ENCODE data around the gene INPP5A.

INPP5A gene

GRCh38 chr10:132612571-132613504, 75.3 kb downstream of the INPP5A start:
- Histone ChIP-seq H2BK12ac (ENCODE audit: low read length) (no peak overlapping the region), H3K79me2 (ENCODE audit: control insufficient read depth, insufficient read depth, low read length, poor library complexity) (no peaks in the 10 kb centered on the region), H3K27ac (ENCODE audit: low read depth, low read length) (no peak overlapping the region), H4K12ac (ENCODE audit: low read depth, low read length) (no peak overlapping the region), H2AK5ac (ENCODE audit: low read length) (no peak overlapping the region), H3K4me2 (ENCODE audit: low read length) (no peak overlapping the region), H3K4me1 (ENCODE audit: control insufficient read depth in 1 of 2, insufficient read depth in 2 of 2, low read length in 2 of 2) (peaks cover 0 to 10% of the 10 kb centered on the region in 2 experiments), H3K4ac (ENCODE audit: low read depth, low read length) (no peak overlapping the region), H3K14ac (ENCODE audit: low read length) (no peak overlapping the region), H3K23ac (ENCODE audit: low read length) (no peak overlapping the region), H3K9me3 (ENCODE audit: insufficient read depth, low read depth, low read length) (peaks cover 8% of the 10 kb centered on the region), H2AFZ (ENCODE audit: insufficient read depth, low read length, poor library complexity) (no peak overlapping the region), H3K36me3 (ENCODE audit: control insufficient read depth in 1 of 2, insufficient read depth in 2 of 2, low read length in 2 of 2) (peaks cover 5 to 8% of the 10 kb centered on the region in 2 experiments), H4K8ac (ENCODE audit: low read depth, low read length) (no peak overlapping the region), H3K18ac (ENCODE audit: low read length) (no peak overlapping the region), H4K91ac (ENCODE audit: low read depth, low read length) (no peak overlapping the region), H2BK120ac (ENCODE audit: insufficient read depth, low read length, poor library complexity) (no peak overlapping the region), H3K9ac (ENCODE audit: low read length) (no peak overlapping the region), H3K27me3 (ENCODE audit: insufficient read depth, low read length) (no peaks in the 10 kb centered on the region), H3K79me1 (ENCODE audit: low read length) (no peaks in the 10 kb centered on the region), H2BK5ac (ENCODE audit: low read depth, low read length, poor library complexity) (no peak overlapping the region), H3K4me3 (ENCODE audit: low read depth, low read length) (no peak overlapping the region)
- no CpG with 5 or more reads among the region's 27 CpGs for WGBS (ENCODE audit: extremely low coverage, insufficient coverage, insufficient read length)
- no peak for DNase-seq

GRCh38 chr10:132613566-132614348, 76.2 kb downstream of the INPP5A start:
- Histone ChIP-seq H3K36me3 (ENCODE audit: control insufficient read depth in 1 of 2, insufficient read depth in 2 of 2, low read length in 2 of 2) (peaks cover 5 to 8% of the 10 kb centered on the region in 2 experiments), H3K79me2 (ENCODE audit: control insufficient read depth, insufficient read depth, low read length, poor library complexity) (no peaks in the 10 kb centered on the region), H3K9ac (ENCODE audit: low read length) (no peak overlapping the region), H3K4me3 (ENCODE audit: low read depth, low read length) (no peak overlapping the region), H2AFZ (ENCODE audit: insufficient read depth, low read length, poor library complexity) (no peak overlapping the region), H4K12ac (ENCODE audit: low read depth, low read length) (no peak overlapping the region), H2BK5ac (ENCODE audit: low read depth, low read length, poor library complexity) (no peak overlapping the region), H3K27ac (ENCODE audit: low read depth, low read length) (no peak overlapping the region), H2BK120ac (ENCODE audit: insufficient read depth, low read length, poor library complexity) (no peak overlapping the region), H3K4ac (ENCODE audit: low read depth, low read length) (no peak overlapping the region), H2AK5ac (ENCODE audit: low read length) (no peak overlapping the region), H3K14ac (ENCODE audit: low read length) (no peak overlapping the region), H3K9me3 (ENCODE audit: insufficient read depth, low read depth, low read length) (peaks cover 11% of the 10 kb centered on the region), H3K79me1 (ENCODE audit: low read length) (no peaks in the 10 kb centered on the region), H3K27me3 (ENCODE audit: insufficient read depth, low read length) (no peaks in the 10 kb centered on the region), H3K4me1 (ENCODE audit: control insufficient read depth in 1 of 2, insufficient read depth in 2 of 2, low read length in 2 of 2) (peaks cover 0 to 10% of the 10 kb centered on the region in 2 experiments), H2BK12ac (ENCODE audit: low read length) (no peak overlapping the region), H3K23ac (ENCODE audit: low read length) (no peak overlapping the region), H4K8ac (ENCODE audit: low read depth, low read length) (no peak overlapping the region), H3K4me2 (ENCODE audit: low read length) (no peak overlapping the region), H3K18ac (ENCODE audit: low read length) (no peak overlapping the region), H4K91ac (ENCODE audit: low read depth, low read length) (no peak overlapping the region)
- WGBS (ENCODE audit: extremely low coverage, insufficient coverage, insufficient read length), result no CpG with 5 or more reads among the region's 22 CpGs
- no peak for DNase-seq

GRCh38 chr10:132614431-132615340, 77.1 kb downstream of the INPP5A start:
- no peak overlapping the region for H3K9ac ChIP-seq (ENCODE audit: low read length)
- no peak overlapping the region for H3K14ac ChIP-seq (ENCODE audit: low read length)
- no peak overlapping the region for H3K4me2 ChIP-seq (ENCODE audit: low read length)
- H3K4me1 ChIP-seq (ENCODE audit: control insufficient read depth in 1 of 2, insufficient read depth in 2 of 2, low read length in 2 of 2), result peaks cover 0 to 10% of the 10 kb centered on the region in 2 experiments
- no peak overlapping the region for H4K8ac ChIP-seq (ENCODE audit: low read depth, low read length)
- no CpG with 5 or more reads among the region's 32 CpGs for WGBS (ENCODE audit: extremely low coverage, insufficient coverage, insufficient read length)
- H3K79me2 ChIP-seq (ENCODE audit: control insufficient read depth, insufficient read depth, low read length, poor library complexity), result no peaks in the 10 kb centered on the region
- H3K4me3 ChIP-seq (ENCODE audit: low read depth, low read length), result no peak overlapping the region
- no peak overlapping the region for H2AFZ ChIP-seq (ENCODE audit: insufficient read depth, low read length, poor library complexity)
- H3K23ac ChIP-seq (ENCODE audit: low read length), result no peak overlapping the region
- no peak overlapping the region for H4K12ac ChIP-seq (ENCODE audit: low read depth, low read length)
- H4K91ac ChIP-seq (ENCODE audit: low read depth, low read length), result no peak overlapping the region
- peaks cover 5 to 8% of the 10 kb centered on the region in 2 experiments for H3K36me3 ChIP-seq (ENCODE audit: control insufficient read depth in 1 of 2, insufficient read depth in 2 of 2, low read length in 2 of 2)
- no peak overlapping the region for H3K27ac ChIP-seq (ENCODE audit: low read depth, low read length)
- no peaks in the 10 kb centered on the region for H3K79me1 ChIP-seq (ENCODE audit: low read length)
- no peaks in the 10 kb centered on the region for H3K27me3 ChIP-seq (ENCODE audit: insufficient read depth, low read length)
- DNase-seq, result no peak
- no peak overlapping the region for H2BK120ac ChIP-seq (ENCODE audit: insufficient read depth, low read length, poor library complexity)
- no peak overlapping the region for H2AK5ac ChIP-seq (ENCODE audit: low read length)
- H3K9me3 ChIP-seq (ENCODE audit: insufficient read depth, low read depth, low read length), result peaks cover 14% of the 10 kb centered on the region
- no peak overlapping the region for H2BK5ac ChIP-seq (ENCODE audit: low read depth, low read length, poor library complexity)
- no peak overlapping the region for H3K4ac ChIP-seq (ENCODE audit: low read depth, low read length)
- no peak overlapping the region for H2BK12ac ChIP-seq (ENCODE audit: low read length)
- H3K18ac ChIP-seq (ENCODE audit: low read length), result peak overlapping the region; percentile 36
